ENCODE data around the gene FRMD4A. TPM values are rescaled to one million over a fixed set of nuclear protein-coding genes. Genes with fewer than 3 reads are reported as not detected.

Gene FRMD4A
- total RNA-seq, 2 donors from 2014 or later: 22.3 to 22.4 TPM

GRCh38 chr10:13909516-13910258, 421.0 kb downstream of the FRMD4A start:
- H3K27ac Mint-ChIP-seq: no peak overlapping the region
- no peaks in the 10 kb centered on the region for H3K9me3 ChIP-seq (ENCODE audit: control insufficient read depth, low read length)
- no peaks in the 10 kb centered on the region for H3K36me3 Mint-ChIP-seq (ENCODE audit: low read depth)
- H3K27me3 ChIP-seq (ENCODE audit: control insufficient read depth, insufficient read depth, low read length, poor library complexity, severe bottlenecking): no peaks in the 10 kb centered on the region
- DNase-seq: no peak
- no peaks in the 10 kb centered on the region for H3K27me3 Mint-ChIP-seq (ENCODE audit: insufficient read depth)
- H3K4me1 Mint-ChIP-seq: no peaks in the 10 kb centered on the region
- 94% methylated on average over 2 to 4 of the region's 5 CpGs for WGBS, 2 experiments (ENCODE audit: insufficient coverage in 1 of 2, insufficient read length in 1 of 2)
- H3K9me3 Mint-ChIP-seq: no peaks in the 10 kb centered on the region
- no peak overlapping the region for H3K27ac ChIP-seq (ENCODE audit: low read depth, low read length)
- H3K4me3 Mint-ChIP-seq: no peak overlapping the region
- TF ChIP-seq CTCF (conservative IDR thresholded peaks at IDR 0.05): no peak
- no peak overlapping the region for H3K9ac ChIP-seq (ENCODE audit: extremely low read depth, low read length, poor library complexity, severe bottlenecking)
- no peaks in the 10 kb centered on the region for H3K4me1 ChIP-seq (ENCODE audit: control insufficient read depth, insufficient read depth, low read length)
- no peak overlapping the region for H3K4me3 ChIP-seq (ENCODE audit: low read length)
- H3K36me3 ChIP-seq (ENCODE audit: control insufficient read depth, insufficient read depth, low read length): no peaks in the 10 kb centered on the region

- no peak overlapping the region for H3K9ac ChIP-seq (ENCODE audit: extremely low read depth, low read length, poor library complexity, severe bottlenecking)
- TF ChIP-seq CTCF (conservative IDR thresholded peaks at IDR 0.05): no peak
- 90 to 94% methylated on average over 4 of the region's 4 CpGs for WGBS, 2 experiments (ENCODE audit: insufficient coverage in 1 of 2, insufficient read length in 1 of 2)
Observed at GRCh38 chr10:13908475-13908874, 422.2 kb downstream of the FRMD4A start.

GRCh38 chr10:13907570-13907969, 423.2 kb downstream of the FRMD4A start:
- Mint-ChIP-seq H3K4me3 (no peak overlapping the region), H3K27me3 (ENCODE audit: insufficient read depth) (no peaks in the 10 kb centered on the region), H3K4me1 (peaks cover 2% of the 10 kb centered on the region), H3K27ac (no peak overlapping the region), H3K9me3 (no peaks in the 10 kb centered on the region), H3K36me3 (ENCODE audit: low read depth) (no peaks in the 10 kb centered on the region)
- Histone ChIP-seq H3K4me1 (ENCODE audit: control insufficient read depth, insufficient read depth, low read length) (no peaks in the 10 kb centered on the region), H3K27me3 (ENCODE audit: control insufficient read depth, insufficient read depth, low read length, poor library complexity, severe bottlenecking) (no peaks in the 10 kb centered on the region), H3K36me3 (ENCODE audit: control insufficient read depth, insufficient read depth, low read length) (no peaks in the 10 kb centered on the region), H3K27ac (ENCODE audit: low read depth, low read length) (no peak overlapping the region), H3K9ac (ENCODE audit: extremely low read depth, low read length, poor library complexity, severe bottlenecking) (no peak overlapping the region), H3K9me3 (ENCODE audit: control insufficient read depth, low read length) (no peaks in the 10 kb centered on the region), H3K4me3 (ENCODE audit: low read length) (no peak overlapping the region)
- no peak for DNase-seq
- no peak for TF ChIP-seq CTCF (conservative IDR thresholded peaks at IDR 0.05)
- 83 to 88% methylated on average over 1 to 6 of the region's 6 CpGs for WGBS, 2 experiments (ENCODE audit: insufficient coverage in 1 of 2, insufficient read length in 1 of 2)

More at GRCh38 chr10:13908475-13908874, 422.2 kb downstream of the FRMD4A start:
- Histone ChIP-seq H3K36me3 (ENCODE audit: control insufficient read depth, insufficient read depth, low read length) (no peaks in the 10 kb centered on the region), H3K9me3 (ENCODE audit: control insufficient read depth, low read length) (no peaks in the 10 kb centered on the region), H3K4me3 (ENCODE audit: low read length) (no peak overlapping the region), H3K4me1 (ENCODE audit: control insufficient read depth, insufficient read depth, low read length) (no peaks in the 10 kb centered on the region), H3K27ac (ENCODE audit: low read depth, low read length) (no peak overlapping the region), H3K27me3 (ENCODE audit: control insufficient read depth, insufficient read depth, low read length, poor library complexity, severe bottlenecking) (no peaks in the 10 kb centered on the region)
- Mint-ChIP-seq H3K4me1 (peaks cover 2% of the 10 kb centered on the region), H3K27ac (no peak overlapping the region), H3K27me3 (ENCODE audit: insufficient read depth) (no peaks in the 10 kb centered on the region), H3K36me3 (ENCODE audit: low read depth) (no peaks in the 10 kb centered on the region), H3K9me3 (no peaks in the 10 kb centered on the region), H3K4me3 (no peak overlapping the region)
- no peak for DNase-seq

Measured in endodermal cell (in vitro differentiated cells).